DLD1 (cell line): ENCODE data around the gene ADCY1.

Experiments used
- in situ Hi-C: cut with HindIII; loops from 2 replicates; pipeline ENCODE4 v1.10.0; 2017; ENCODE audit warnings: low sequenced_read_pairs

The ADCY1 gene

GRCh38 chr7:45689011-45689796, 115.0 kb downstream of the ADCY1 start:
- in situ Hi-C loops = no loop called here

- in situ Hi-C loops = no loop called here
These were observed 115.9 kb downstream of the ADCY1 start for GRCh38 chr7:45689797-45690761.

GRCh38 chr7:45690762-45691150, 116.6 kb downstream of the ADCY1 start:
- in situ Hi-C loops = no loop called here

- in situ Hi-C loops = no loop called here
These were observed 117.0 kb downstream of the ADCY1 start for GRCh38 chr7:45691155-45691656.

- in situ Hi-C loops = no loop called here
These were observed 117.9 kb downstream of the ADCY1 start for GRCh38 chr7:45692031-45692430.

- in situ Hi-C loops = no loop called here
These were observed 121.3 kb downstream of the ADCY1 start for GRCh38 chr7:45695249-45695995.

- in situ Hi-C loops = no loop called here
These were observed 122.3 kb downstream of the ADCY1 start for GRCh38 chr7:45696476-45696875.

GRCh38 chr7:45697576-45698136, 123.5 kb downstream of the ADCY1 start:
- in situ Hi-C loops = no loop called here

- in situ Hi-C loops = no loop called here
These were observed 124.3 kb downstream of the ADCY1 start for GRCh38 chr7:45698303-45699014.

GRCh38 chr7:45699015-45699309, 124.8 kb downstream of the ADCY1 start:
- in situ Hi-C loops = no loop called here

GRCh38 chr7:45699726-45700390, 125.7 kb downstream of the ADCY1 start:
- in situ Hi-C loops = no loop called here

GRCh38 chr7:45700556-45700955, 126.4 kb downstream of the ADCY1 start:
- in situ Hi-C loops = no loop called here

GRCh38 chr7:45701701-45702510, 127.7 kb downstream of the ADCY1 start:
- in situ Hi-C loops = no loop called here

- in situ Hi-C loops = no loop called here
These were observed 128.6 kb downstream of the ADCY1 start for GRCh38 chr7:45702751-45703150.

GRCh38 chr7:45703373-45703821, 129.2 kb downstream of the ADCY1 start:
- in situ Hi-C loops = no loop called here

GRCh38 chr7:45703911-45704682, 129.9 kb downstream of the ADCY1 start:
- in situ Hi-C loops = no loop called here

GRCh38 chr7:45704683-45705016, 130.5 kb downstream of the ADCY1 start:
- in situ Hi-C loops = no loop called here
